Caco-2 (cell line): ENCODE data around the gene AGER. TPM values are rescaled to one million over a fixed set of nuclear protein-coding genes. Genes with fewer than 3 reads are reported as not detected.
"Not testable (repeated sequence)": the region's sequence is repeated elsewhere in the genome, so short reads cannot be mapped to it uniquely, and the experiment has no call there.

Source experiments
- BruUV-seq: library from RNA; stranded (reverse); fragments of 400-500 nt; replicated peaks from 2 replicates; lab custom pipeline; 2021; lab: Mats Ljungman, UMichigan
- CTCF ChIA-PET: fragments of 300-600 bp; sonication (Branson Sonifier 250); formaldehyde crosslinking; loops from one replicate; lab custom pipeline; 2022; ENCODE audit warnings: antibody characterized with exemption; lab: Charles Lee
- POLR2A ChIA-PET: fragments of 300-600 bp; sonication (Branson Sonifier 250); formaldehyde crosslinking; loops from one replicate; lab custom pipeline; 2022; ENCODE audit warnings: antibody characterized with exemption; lab: Charles Lee
- DNase-seq, 2 experiments: peaks; one replicate each; pipeline versions ENCODE4 v3.0.0 to v3.0.0-alpha.2; 2020 to 2022
- H3K27me3 ChIP-seq: replicated peaks from 2 replicates; pipeline ENCODE4 v1.6.0; 2011; ENCODE audit warnings: low read length; ENCODE audit not compliant: control insufficient read depth, insufficient read depth
- H3K36me3 ChIP-seq: 2 replicates; pipeline ENCODE4 v1.5.1; 2011; ENCODE audit warnings: low read length; ENCODE audit not compliant: control insufficient read depth, insufficient read depth
- H3K4me1 ChIP-seq: fragments of 250-450 bp; sonication (Bioruptor Pico); 2 replicates; pipeline ENCODE4 v1.5.1; 2020; ENCODE audit warnings: mild to moderate bottlenecking
- H3K4me3 ChIP-seq: 2 replicates; pipeline ENCODE4 v1.5.1; 2011; ENCODE audit warnings: low read depth, mild to moderate bottlenecking, control low read depth, low read length
- H3K9me3 ChIP-seq: fragments of 250-450 bp; sonication (Bioruptor Pico); 2 replicates; pipeline ENCODE4 v1.5.1; 2020; ENCODE audit warnings: mild to moderate bottlenecking, moderate library complexity
- H3K27ac Mint-ChIP-seq: one replicate; pipeline ENCODE4 v1.8.0; 2022; ENCODE audit warnings: mixed read lengths; ENCODE audit not compliant: unreplicated experiment
- H3K27me3 Mint-ChIP-seq: one replicate; pipeline ENCODE4 v1.8.0; 2022; ENCODE audit warnings: mixed read lengths; ENCODE audit not compliant: insufficient read depth, unreplicated experiment
- H3K36me3 Mint-ChIP-seq: one replicate; pipeline ENCODE4 v1.8.0; 2022; ENCODE audit warnings: mild to moderate bottlenecking, mixed read lengths; ENCODE audit not compliant: insufficient read depth, unreplicated experiment
- H3K4me1 Mint-ChIP-seq: one replicate; pipeline ENCODE4 v1.8.0; 2022; ENCODE audit warnings: low read depth, mixed read lengths; ENCODE audit not compliant: unreplicated experiment
- H3K4me3 Mint-ChIP-seq: one replicate; pipeline ENCODE4 v1.8.0; 2022; ENCODE audit warnings: mild to moderate bottlenecking, moderate library complexity, mixed read lengths; ENCODE audit not compliant: unreplicated experiment
- H3K9me3 Mint-ChIP-seq: one replicate; pipeline ENCODE4 v1.8.0; 2022; ENCODE audit warnings: mixed read lengths; ENCODE audit not compliant: unreplicated experiment
- intact Hi-C: fragments of 100-400 bp; cut with micrococcal nuclease; formaldehyde crosslinking; loops from one replicate; pipeline ENCODE4 v1.10.0; 2022; ENCODE audit not compliant: unreplicated experiment
- total RNA-seq: library from RNA; stranded (reverse); gene quantifications from 2 replicates; pipeline ENCODE4 v1.2.3, GENCODE V29; 2022
- TF ChIP-seq, protein P1 (sequence below), 2 experiments: fragments of 200-600 bp in 1 of 2; IDR thresholded peaks; 1 replicate in 1 of 2; 2 replicates in 1 of 2; pipeline versions ENCODE4 v1.5.1 to v1.8.0; 2011 to 2022; ENCODE audit warnings: antibody characterized with exemption in 1 of 2, control low read depth in 1 of 2, inconsistent platforms in 1 of 2, low read depth in 1 of 2, low read length in 1 of 2, mild to moderate bottlenecking in 1 of 2, moderate library complexity in 1 of 2; ENCODE audit not compliant: insufficient read depth in 1 of 2, severe bottlenecking in 1 of 2, unreplicated experiment in 1 of 2

The AGER gene
- total RNA-seq, 1 experiment from 2014 or later, result 10.3 TPM

DNA sequence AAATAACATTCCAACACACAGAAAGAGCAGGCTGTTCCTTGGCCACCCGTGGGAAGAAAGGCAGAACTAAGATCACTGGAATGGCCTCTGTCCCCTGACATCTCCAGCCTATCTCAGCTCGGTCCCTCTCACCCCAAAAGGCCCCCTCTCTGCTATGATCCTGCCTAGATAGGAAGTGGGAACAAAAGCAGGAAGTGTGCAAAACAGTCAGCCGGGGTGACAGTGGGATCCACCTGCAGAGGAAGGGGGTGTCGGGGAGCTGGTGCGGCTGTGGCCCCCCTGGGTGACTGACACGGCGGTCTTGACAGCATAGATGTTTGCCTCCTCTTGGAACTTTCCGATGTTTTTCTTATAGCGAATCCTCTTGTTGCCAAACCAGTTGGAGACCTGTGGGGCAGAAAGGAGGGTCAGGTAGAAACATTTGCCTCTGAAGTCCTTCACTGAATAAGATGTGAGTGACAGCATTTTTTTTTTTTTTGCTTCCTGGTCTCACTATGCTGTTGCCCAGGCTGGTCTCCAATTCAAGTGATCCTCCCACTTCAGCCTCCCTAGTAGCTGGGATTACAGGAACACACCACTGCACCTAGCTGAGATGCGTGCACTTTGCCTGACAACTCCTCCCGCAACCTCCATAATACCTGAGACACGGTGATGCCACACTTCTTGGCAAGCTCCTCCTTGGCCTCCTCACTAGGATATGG, 3.1 kb upstream of the AGER start:
- Mint-ChIP-seq H3K36me3 (peaks cover 47% of the 10 kb centered on the region), H3K27ac (no peak overlapping the region), H3K27me3 (no peaks in the 10 kb centered on the region), H3K9me3 (no peaks in the 10 kb centered on the region), H3K4me1 (peaks cover 23% of the 10 kb centered on the region), H3K4me3 (peak overlapping the region; percentile 16)
- Histone ChIP-seq H3K27me3 (no peaks in the 10 kb centered on the region), H3K4me1 (peaks cover 27% of the 10 kb centered on the region), H3K36me3 (peaks cover 2% of the 10 kb centered on the region; the same call in 1 of the 2 replicates), H3K9me3 (no peaks in the 10 kb centered on the region), H3K4me3 (no peak overlapping the region)
- TF ChIP-seq, protein P1, sequence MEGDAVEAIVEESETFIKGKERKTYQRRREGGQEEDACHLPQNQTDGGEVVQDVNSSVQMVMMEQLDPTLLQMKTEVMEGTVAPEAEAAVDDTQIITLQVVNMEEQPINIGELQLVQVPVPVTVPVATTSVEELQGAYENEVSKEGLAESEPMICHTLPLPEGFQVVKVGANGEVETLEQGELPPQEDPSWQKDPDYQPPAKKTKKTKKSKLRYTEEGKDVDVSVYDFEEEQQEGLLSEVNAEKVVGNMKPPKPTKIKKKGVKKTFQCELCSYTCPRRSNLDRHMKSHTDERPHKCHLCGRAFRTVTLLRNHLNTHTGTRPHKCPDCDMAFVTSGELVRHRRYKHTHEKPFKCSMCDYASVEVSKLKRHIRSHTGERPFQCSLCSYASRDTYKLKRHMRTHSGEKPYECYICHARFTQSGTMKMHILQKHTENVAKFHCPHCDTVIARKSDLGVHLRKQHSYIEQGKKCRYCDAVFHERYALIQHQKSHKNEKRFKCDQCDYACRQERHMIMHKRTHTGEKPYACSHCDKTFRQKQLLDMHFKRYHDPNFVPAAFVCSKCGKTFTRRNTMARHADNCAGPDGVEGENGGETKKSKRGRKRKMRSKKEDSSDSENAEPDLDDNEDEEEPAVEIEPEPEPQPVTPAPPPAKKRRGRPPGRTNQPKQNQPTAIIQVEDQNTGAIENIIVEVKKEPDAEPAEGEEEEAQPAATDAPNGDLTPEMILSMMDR (IDR thresholded peaks at IDR 0.05; ENCODE audit: insufficient read depth in 1 of 2, low read depth in 1 of 2, low read length in 1 of 2, severe bottlenecking in 1 of 2, unreplicated experiment in 1 of 2), result no peak
- CTCF ChIA-PET, result no interaction called here
- BruUV-seq, result no TSS peak
- intact Hi-C loops, result no loop called here
- DNase-seq, result no peak
- POLR2A ChIA-PET, result interaction anchor here (0.6 to 2.1 kb wide), 2 partner anchors 8 to 784 kb away, joined by 3 to 7 read pairs; no protein-coding TSS in a partner anchor

DNA sequence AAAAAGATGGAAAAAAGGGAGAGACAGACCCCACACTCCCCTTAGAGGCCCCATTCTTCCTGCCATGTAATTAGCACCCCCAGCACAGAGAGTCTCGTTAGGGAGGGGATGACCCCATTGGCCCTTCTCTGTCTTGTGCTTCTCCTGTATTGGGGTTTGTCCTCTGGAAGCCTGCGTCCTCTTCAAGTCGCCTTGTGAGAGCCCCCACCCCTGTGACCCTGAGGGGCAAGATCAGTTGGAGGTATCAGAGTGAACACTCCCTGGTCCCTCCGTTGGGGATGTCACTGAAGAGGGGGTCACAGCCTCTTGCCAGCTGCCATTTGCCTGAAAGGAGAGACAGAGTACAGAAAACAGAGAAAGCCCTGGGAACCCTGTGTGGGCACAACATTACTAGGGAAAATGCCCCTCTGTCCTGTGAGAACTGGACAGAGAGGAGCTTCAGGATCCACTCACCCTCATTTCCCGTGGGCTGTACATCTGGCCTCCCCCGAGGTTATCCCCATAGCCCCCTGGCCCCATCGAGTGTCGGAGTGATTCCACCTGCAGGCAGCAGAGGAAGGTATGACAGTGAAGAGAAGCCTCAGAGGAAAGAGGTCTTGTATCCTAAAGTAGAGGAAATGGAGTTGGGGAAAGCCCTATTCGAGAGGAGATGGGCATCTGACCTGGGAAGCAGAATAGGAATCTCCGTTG, 2.2 kb upstream of the AGER start:
- H3K4me3 ChIP-seq, DNase-seq, H3K4me3 Mint-ChIP-seq, H3K27me3 Mint-ChIP-seq, H3K9me3 ChIP-seq, intact Hi-C loops, H3K36me3 ChIP-seq, H3K9me3 Mint-ChIP-seq, BruUV-seq, H3K27me3 ChIP-seq: not testable (repeated sequence)
- ChIA-PET CTCF (interaction anchor here (0.6 kb wide), 1 partner anchor 16 kb away, joined by 3 read pairs; no protein-coding TSS in a partner anchor), POLR2A (interaction anchor here (2.1 kb wide), 1 partner anchor 9 kb away, joined by 7 read pairs; no protein-coding TSS in a partner anchor)
- Mint-ChIP-seq H3K36me3 (peaks cover 53% of the 10 kb centered on the region), H3K27ac (peak overlapping the region; percentile 29), H3K4me1 (peaks cover 23% of the 10 kb centered on the region)
- peaks cover 26% of the 10 kb centered on the region for H3K4me1 ChIP-seq

DNA sequence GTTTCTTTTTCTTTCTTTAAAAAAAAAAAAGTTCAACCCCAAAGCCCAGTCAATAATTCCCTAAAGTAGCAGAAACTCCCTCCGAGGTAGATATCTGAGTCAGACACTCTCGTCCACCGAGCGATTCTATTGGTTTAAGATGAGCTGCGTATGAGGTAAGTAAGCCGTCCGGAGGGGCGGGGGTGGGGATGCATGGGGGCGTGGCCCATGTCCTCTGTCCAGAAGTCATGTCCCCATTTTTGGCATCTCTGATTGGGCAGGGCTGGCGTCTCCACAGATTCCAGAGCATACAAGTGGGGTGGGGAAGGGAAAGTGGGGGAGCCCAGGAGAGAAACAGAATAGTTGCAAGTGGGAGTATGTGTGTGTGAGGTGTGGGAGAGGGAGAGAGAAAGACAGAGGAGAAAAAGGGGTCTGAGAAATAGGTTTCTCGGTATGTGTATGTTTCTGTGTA, 1.7 kb upstream of the AGER start:
- H3K4me1 ChIP-seq, result peaks cover 20% of the 10 kb centered on the region
- CTCF ChIA-PET, result interaction anchor here (0.6 kb wide), 1 partner anchor 15 kb away, joined by 3 read pairs; no protein-coding TSS in a partner anchor
- BruUV-seq, H3K27me3 ChIP-seq, H3K9me3 Mint-ChIP-seq, intact Hi-C loops, DNase-seq, H3K9me3 ChIP-seq, H3K27me3 Mint-ChIP-seq, H3K36me3 ChIP-seq, H3K4me3 Mint-ChIP-seq, H3K4me3 ChIP-seq: not testable (repeated sequence)
- Mint-ChIP-seq H3K4me1 (peaks cover 24% of the 10 kb centered on the region), H3K27ac (peak overlapping the region; percentile 29), H3K36me3 (peaks cover 56% of the 10 kb centered on the region)
- POLR2A ChIA-PET, result interaction anchor here (2.1 kb wide), 1 partner anchor 10 kb away, joined by 7 read pairs; no protein-coding TSS in a partner anchor
